Measurements from ENCODE around the gene BAX.

Gene BAX

DNA sequence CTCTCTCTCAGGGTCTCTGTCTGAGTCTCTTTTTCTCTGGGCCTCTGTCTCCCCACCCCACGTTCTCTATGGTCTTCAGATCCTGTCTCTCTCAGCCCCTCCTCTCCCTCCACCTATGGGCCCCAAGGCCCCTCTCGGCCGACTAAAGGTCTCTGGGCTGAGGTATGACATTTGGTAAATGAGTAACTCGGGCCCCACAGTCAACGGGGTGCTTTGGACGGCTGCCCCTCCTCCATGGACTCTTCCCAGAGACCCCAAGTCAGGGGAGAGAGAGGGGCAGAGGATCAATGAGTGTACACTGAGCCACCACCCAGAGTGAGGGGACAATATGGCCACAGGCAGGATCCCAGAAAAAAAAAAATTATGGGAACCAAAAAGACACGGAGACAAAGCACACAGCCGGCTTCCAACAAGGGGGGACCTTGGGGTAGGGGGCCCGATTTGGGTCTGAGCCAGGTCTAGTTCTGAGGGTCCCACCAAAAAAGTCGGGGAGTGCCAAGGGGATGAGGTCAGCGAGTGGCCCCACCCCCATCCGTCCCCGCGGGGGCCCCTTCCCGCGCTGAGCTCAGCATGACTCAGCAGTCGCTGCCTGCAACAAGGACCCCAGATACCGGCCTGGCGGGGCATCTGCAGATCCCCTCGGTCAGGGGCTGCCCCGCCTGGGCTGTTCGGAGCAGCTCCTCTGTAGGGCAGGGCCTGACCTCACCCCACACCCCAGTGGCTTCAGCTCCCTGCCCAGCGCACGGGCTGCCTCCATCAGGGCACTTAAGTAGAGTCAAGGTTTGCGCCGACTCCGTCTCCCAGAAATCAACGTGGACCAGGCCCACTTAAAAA lies 8.9 kb downstream of the BAX start:
- peak; percentile 67 for DNase-seq

- no peak for DNase-seq
Measured at GRCh38 chr19:48964205-48965039, 9.7 kb downstream of the BAX start.

- DNase-seq: peak; percentile 90
Measured at GRCh38 chr19:48965040-48965805, 10.5 kb downstream of the BAX start, which contains the start of gene FTL. Gene FTL (plus strand): TSS chr19:48965309. CDS start chr19:48965508, 199 bp downstream.

- DNase-seq: peak; percentile 83
Measured at GRCh38 chr19:48965806-48966540, 11.3 kb downstream of the BAX start.

DNA sequence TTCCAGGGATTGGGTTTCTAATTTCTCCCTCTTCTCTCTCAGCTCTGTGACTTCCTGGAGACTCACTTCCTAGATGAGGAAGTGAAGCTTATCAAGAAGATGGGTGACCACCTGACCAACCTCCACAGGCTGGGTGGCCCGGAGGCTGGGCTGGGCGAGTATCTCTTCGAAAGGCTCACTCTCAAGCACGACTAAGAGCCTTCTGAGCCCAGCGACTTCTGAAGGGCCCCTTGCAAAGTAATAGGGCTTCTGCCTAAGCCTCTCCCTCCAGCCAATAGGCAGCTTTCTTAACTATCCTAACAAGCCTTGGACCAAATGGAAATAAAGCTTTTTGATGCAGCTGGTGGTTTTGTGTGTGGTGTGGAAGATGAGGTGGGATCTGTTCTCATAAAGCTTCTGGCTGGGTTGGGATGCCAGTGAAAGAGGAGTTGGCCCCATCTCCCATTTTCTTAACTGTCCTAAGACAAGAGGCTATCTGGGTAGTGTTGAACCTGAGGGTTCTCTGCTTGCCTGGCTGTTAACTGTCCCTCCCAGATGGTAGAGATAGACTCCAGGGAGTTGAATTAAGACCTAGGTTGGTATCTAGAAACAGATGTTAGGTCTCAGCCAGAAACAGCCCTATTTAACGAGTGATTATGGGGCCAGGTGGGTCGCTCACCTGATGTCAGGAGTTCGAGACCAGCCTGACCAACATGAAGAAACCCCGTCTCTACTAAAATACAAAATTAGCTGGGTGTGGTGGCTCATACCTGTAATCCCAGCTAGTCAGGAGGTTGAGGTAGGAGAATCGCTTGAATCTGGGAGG lies 12.1 kb downstream of the BAX start:
- no peak for DNase-seq

- DNase-seq: no peak
Measured at GRCh38 chr19:48967346-48968178, 12.9 kb downstream of the BAX start.

- DNase-seq: no peak
Measured at GRCh38 chr19:48968179-48968661, 13.5 kb downstream of the BAX start.

DNA sequence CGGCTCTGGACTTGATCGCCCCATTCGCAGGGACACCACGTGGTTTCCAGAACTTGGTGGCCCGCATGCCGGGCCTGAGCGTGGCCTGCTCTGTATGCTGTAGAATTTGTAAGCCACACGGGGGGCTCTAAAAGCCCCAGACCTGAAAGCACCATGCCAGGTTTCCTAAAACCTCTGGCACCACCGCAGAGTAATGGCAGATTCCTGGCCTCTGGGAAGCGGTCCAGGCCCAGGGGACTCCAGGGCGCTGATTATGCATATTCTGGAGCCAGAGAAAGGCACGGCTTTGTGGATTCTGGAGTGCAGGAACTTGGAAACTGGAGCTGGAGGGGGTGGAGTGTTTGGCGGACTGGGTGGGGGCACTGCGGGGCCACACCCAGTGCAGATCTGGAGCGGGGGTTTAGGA lies 14.1 kb downstream of the BAX start:
- no peak for DNase-seq

- DNase-seq: no peak
Measured at GRCh38 chr19:48969276-48970138, 14.8 kb downstream of the BAX start.

DNA sequence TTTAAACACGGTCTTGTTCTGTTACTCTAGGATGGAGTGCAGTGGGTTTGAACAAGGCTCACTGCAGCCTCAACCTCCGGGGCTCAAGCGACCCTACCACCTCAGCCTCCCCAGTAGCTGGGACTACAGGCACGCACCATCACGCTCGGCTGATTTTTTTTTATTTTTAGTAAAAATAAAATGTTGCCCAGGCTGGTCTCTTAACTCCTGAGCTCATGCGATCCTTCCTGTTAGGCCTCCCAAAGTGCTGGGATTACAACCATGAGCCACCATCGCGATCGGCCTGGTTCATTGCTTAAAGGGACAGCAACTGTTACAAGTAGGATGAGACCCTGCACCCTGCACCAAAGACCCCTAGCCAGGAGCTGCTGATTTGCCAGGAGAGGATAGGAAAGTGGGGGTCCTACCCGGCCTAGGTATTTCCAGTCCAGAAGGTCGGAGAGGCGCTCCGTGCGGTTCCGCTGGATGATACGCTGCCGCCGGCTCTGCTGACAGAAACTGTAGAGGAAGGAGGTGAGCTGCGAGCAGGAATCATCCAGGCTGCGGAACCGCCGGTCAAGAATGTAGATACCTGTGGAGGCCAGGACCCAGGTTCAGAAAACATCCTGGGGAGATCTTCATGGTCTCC lies 15.6 kb downstream of the BAX start:
- DNase-seq: no peak

DNA sequence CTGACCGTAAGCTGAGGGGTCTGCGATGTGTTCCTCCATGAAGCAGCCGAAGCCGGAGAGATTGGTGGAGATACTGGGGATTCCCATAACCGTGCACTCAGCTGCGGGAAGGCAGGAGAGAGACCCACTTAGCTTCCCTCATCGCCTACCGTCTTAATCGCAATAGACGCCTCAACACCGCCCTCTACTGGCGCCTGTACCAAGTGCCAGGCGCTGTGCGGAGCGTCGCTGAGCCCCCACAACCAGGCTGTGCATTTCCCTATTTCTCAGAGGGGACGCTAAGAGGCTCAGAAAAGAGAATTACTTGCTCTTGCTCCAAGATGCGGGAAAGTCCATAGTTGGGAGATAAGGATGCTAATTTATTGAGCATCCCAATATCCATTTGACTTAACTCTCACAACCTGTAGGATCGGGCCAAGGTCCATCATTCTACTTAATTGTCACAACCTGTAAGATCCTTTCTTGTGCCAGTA lies 16.3 kb downstream of the BAX start:
- peak; percentile 88 for DNase-seq

DNA sequence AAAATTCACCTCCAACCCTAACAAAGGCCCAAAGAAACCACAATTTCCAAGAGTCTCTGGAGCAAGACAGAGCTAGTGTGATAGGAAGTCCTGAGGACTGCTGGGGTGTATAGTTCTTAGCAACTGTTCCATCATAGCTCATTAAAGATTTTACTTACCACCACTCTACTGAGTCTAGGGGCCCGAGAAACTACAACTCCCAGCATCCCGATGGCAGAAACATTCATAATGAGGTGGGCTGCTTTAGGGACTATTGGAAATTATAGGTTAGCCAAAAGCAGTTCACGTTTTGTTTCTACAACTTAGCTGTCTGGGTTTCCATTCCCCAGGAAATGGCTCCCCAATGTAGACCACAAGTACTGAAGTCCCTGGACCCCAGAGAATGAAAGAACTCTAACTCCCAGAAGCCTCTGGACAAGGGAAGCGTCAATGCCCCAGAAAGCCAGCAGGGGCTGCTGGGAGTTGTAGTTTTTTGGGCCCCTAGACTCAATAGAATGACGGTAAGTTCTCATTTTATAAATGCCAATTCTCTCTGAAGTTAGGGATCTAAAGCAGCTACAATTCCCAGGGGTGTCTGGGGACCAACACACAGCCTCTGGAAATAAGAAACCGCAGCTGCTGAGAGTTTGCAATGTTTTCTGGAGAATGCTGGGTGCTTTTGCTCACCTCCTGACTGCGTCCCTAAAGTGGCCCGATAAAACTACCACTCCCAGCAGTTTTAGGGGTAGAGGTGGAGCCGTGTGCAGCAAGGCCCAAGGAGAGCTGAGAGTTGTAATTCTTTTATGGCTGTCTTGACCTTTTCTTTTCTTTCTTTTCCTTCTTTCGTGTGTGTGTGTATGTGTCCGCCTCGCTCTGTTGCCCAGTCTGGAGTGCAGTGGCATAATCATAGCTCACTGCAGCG lies 21.5 kb downstream of the BAX start:
- DNase-seq: no peak

- DNase-seq: no peak
Measured at GRCh38 chr19:48977061-48977460, 22.4 kb downstream of the BAX start.

DNA sequence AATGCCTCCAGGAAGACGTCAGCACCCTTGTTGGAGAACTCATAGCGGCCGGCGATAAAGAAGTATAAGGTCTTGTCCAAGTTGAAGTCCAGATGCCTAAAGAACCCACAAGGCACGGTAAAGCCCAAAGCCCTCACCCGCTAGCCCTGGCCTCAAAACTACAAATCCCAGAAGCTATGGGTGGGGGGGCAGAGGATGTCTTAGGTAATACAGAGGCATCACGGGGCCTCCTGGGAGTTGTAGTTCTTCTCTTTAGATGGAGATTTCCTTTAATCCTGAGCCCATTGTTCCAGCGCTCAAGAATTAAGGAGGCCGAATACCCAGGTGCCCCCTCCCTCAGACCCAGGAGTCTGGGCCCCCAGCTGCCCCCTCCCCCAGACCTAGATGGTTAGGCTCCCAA lies 27.6 kb downstream of the BAX start:
- no peak for DNase-seq

DNA sequence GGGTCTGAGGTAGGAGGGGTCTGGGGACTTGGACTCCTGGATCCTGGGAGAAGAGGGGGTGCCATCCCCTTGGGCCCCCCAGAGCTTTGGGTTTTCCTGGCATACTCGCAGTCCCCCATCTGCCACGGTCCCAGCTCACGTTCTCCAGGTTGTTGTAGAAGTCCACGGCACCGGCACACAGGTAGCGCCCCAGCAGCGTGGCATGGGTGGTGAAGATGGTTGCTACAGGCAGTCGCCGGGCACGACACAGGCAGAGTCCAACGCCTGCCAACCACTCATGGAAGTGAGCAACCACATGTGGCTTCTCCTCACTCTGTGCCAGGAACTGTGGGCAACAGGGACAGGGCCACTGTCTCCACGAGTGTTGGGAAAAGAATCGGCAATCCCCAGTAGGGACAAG lies 31.0 kb downstream of the BAX start:
- no peak for DNase-seq

GRCh38 chr19:48986211-48986610 lies 31.5 kb downstream of the BAX start:
- no peak for DNase-seq

GRCh38 chr19:48987323-48987722 lies 32.6 kb downstream of the BAX start:
- DNase-seq: no peak

DNA sequence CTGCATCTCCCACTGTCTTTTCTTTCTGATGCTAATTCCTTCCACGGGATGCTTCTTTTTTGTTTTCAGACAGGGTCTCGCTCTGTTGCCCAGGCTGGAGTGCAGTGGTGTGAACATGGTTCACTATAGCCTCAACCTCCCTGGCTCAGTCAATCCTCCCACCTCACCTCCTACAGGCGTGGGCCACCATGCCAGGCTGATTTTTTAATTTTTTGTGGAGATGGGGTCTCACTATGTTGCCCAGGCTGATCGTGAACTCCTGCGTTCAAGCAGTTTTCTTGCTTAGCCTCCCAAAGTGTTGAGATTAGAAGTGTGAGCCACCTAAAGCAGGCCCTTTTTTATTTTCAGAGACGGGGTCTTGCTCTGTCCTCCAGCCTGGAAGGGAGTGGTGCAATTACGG lies 33.6 kb downstream of the BAX start:
- no peak for DNase-seq
